Amniotic stem cell (primary cell): ENCODE measurements around the gene SPATA25.
A peak's percentile ranks its signal among the peaks of the same experiment; 100 is the strongest.
"Not testable (repeated sequence)": the region's sequence is repeated elsewhere in the genome, so short reads cannot be mapped to it uniquely, and the experiment has no call there.

Source experiments
- DNase-seq: peaks from one replicate; lab custom pipeline; 2025; lab: John Stamatoyannopoulos, UW

The SPATA25 gene

GRCh38 chr20:45887346-45887715 lies at the start of gene SPATA25:
Gene SPATA25 (minus strand): TSS chr20:45887622. CDS start chr20:45887590, 32 bp downstream.
- no peak for DNase-seq

GRCh38 chr20:45935416-45936046 lies 48.1 kb upstream of the SPATA25 start:
- no peak for DNase-seq

DNA sequence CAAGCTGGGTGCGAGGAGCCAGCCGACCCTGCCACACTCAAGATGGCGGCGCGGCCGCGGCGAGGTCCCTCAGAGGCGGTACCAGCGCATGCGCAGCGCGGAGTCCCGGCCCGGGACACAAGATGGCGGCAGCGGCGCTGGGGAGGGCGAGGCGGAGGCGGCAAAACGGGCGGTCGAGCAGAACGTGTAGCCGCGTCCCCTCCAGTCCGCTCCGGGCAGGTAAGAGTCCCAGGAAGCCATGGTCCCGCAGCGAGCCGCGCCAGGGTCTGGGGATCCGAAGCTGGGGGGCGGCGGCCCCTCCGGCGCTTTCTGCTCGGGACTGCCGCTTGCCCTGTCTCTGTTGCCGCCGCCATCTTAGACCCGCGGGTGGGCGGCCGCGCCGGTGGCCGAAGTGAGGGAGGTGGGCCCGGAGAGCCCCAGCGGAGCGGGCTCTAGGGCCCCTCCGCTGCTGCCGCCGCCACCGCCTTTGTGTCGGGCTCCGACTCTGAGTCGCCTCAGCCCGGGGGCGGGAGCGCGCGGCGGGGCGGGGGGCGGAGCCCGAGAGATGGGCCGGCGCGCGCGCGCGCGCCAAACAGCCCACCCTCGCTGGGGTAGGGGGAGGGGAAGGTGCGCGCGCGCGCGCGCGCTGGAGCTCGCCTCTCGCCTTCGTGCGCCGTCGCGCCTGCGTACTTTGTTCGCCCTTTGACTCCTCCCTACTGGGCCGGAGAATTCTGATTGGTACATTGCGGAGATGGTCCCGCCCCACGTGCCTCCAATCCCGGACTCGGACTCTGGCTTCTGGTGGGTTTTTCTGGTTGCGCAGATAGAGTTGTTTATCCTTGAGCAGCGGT lies 47.4 kb upstream of the SPATA25 start, which contains the start of gene PCIF1:
TSS of gene PCIF1 (plus strand) at position 98 of the 830 bp plus-strand sequence. CDS start 4,317 bp downstream, outside the sequence.
- DNase-seq, result peak; percentile 98

- no peak for DNase-seq
These were observed 46.7 kb upstream of the SPATA25 start for GRCh38 chr20:45934046-45934585.

DNA sequence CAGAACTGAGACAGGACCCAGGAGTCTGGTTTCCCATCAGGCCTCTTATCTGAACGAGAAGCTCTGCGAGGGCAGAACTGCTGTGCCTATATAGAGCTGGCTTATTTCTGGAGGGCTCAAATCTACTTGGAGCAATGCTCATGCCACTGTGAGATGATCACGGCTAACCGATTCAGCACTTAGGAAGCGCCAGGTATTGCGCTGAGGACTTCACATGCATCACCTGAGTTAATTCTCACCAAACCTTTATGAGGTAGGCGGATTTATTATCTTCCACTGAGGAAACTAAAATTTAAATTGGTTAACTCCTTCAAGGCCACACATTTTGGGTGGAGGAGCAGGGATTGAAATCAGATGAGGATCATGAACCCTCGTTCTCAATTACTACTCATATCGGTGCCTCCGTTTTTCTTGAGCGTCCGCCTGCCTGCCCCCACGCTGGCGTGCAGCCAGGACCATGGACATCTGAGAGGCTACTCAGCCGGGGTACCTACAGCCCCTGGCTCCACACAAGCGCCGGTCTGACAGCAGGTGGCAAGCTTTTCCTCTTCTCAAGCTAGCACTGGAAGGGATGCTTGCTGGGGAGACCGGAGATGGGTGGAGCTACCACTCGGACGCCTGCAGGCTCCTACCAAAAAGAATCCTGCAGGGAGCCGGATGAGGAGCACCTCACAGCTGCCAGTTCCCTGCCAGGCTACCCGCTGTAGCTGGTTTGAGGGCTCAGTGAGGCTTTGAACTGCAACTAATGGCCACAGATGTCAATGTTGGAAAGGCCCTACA lies 46.0 kb upstream of the SPATA25 start:
- no peak for DNase-seq

- not testable (repeated sequence) for DNase-seq
These were observed 44.3 kb upstream of the SPATA25 start for GRCh38 chr20:45931680-45932079.

DNA sequence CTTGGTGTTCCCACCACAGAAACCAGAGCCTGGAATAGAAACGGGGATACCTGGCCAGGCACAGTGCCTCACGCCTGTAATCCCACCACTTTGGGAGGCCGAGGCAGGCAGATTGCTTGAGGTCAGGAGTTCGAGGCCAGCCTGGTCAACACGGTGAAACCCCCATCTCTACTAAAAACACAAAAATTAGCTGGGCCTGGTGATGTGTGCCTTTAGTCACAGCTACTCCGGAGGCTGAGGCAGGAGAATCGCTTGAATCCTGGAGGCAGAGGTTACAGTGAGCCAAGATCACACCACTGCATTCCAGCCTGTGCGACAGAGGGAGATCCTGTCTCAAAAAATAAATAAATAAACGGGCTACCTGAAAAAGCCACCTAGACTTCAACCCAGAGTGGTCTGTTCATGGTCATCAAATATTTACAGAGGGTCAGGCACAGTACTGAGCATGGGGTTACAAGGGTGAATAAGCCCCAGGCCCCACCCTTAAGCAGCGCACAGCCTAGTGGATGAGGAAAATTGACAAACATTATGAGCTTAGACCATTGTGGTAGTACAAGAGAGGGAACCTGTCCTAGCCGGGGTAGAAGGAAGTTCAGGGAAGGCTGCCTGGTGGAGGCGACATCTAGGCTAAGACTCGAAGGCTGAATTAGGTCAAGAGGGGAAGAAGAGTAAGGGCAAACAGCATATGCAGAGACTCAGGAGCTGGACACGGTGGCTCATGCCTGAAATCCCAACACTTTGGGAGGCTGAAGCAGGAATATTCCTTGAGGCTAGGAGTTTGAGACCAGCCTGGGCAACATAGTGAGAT lies 39.9 kb upstream of the SPATA25 start:
- no peak for DNase-seq

GRCh38 chr20:45926731-45927070 lies 39.3 kb upstream of the SPATA25 start:
- DNase-seq, result no peak

DNA sequence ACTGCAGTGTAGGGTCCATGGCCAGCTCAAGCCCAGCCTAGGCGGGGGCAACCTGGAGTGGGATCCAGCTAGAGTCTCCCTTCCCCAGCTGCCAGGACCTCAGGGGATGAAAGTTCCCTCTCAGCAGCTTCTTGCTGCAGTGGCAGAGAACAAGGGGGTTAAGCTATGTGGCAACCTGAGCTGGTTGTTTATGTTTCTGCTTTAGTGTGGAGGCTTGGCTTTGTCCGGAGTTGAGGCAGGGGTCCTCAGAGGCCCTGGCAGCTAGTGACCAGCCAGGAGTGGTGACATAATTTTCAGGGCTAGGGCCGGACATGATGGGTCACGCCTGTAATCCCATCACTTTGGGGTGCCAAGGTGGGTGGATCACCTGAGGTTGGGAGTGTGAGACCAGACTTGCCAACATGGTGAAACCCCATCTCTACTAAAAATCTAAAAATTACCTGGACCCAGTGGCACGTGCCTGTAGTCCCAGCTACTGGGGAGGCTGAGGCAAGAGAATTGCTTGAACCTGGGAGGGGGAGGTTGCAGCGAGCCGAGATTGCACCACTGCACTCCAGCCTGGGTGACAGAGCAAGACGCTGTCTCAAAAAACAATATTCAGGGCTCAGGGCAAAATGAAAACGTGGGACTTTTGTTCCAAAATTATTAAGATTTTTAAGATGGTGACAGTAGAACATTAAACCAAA lies 38.5 kb upstream of the SPATA25 start:
- no peak for DNase-seq

DNA sequence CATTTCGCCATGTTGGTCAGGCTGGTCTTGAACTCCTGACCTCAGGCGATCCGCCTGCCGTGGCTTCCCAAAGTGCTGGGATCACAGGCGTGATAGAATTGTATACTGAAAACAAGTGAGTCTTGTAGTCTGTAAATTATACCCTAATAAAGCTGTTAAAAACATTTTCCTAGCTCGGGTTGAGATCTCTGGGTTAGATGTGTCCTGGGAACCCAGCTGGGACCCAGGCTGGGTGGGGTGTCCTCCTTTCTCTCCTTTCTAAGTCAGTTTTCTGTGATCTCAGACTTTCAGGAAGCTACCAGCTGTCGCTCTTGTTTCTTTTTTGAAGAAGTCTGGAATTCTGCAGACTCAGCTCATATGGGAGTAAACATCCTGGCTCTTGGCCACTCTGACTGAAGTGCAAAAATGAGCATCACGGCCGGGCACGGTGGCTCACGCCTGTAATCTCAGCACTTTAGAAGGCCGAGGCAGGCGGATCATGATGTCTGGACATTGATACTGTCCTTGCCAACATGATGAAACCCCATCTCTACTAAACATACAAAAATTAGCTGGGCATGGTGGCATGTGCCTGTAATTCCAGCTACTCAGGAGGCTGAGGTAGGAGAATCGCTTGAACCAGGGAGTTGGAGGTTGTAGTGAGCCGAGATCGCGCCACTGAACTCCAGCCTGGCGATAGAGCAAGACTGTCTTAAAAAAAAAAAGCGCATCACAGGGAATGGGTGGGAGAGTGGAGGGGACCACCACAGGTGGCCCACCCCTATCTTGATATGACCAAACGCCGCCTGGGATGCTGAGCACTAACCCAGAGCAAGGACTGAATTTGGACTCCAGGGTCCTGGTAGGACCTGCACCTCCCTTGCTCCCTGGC lies 37.2 kb upstream of the SPATA25 start:
- DNase-seq, result no peak

GRCh38 chr20:45921337-45922189 lies 34.1 kb upstream of the SPATA25 start:
- no peak for DNase-seq

DNA sequence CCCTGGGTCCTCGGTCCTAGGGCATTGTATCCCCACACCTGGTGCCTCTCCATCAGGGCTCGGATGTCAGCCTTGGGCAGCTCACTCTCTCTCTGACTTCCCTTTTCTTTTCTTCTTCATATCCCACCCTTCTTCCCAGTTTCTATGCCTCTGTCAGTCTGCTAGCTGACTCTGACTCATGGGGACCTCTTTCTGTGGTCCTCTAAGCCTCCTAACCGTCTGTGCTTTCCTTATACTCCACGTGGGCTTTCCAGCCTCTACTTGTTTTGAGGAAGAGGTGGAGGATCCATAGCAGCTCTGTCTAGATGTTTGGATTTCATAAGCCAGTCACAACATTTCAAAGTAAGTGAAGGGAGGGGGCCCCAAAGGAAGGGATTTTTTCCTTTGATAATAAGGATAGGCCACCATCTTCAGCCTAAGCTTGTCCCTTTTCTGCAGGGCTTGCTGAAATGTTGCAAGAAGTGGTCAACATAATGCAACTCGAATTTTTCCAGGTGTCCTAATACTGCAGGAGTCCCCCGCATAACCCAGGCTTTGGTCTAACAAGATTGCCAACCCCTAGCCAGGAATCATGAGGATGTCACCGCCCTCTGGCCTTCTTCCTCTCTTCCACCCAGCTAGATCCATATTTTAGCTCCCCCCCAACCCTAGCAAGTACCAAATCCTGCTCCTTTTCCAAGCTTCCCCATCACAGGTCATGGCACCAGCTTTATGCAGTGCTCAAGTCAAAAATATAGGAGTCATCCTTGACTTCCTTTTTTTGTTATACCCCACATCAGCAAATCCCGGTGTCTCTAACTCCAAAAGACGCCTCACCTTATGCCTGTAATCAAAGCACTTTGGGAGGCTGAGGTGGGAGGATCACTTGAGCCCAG lies 33.3 kb upstream of the SPATA25 start:
- no peak for DNase-seq

GRCh38 chr20:45919542-45920399 lies 32.3 kb upstream of the SPATA25 start:
- no peak for DNase-seq

DNA sequence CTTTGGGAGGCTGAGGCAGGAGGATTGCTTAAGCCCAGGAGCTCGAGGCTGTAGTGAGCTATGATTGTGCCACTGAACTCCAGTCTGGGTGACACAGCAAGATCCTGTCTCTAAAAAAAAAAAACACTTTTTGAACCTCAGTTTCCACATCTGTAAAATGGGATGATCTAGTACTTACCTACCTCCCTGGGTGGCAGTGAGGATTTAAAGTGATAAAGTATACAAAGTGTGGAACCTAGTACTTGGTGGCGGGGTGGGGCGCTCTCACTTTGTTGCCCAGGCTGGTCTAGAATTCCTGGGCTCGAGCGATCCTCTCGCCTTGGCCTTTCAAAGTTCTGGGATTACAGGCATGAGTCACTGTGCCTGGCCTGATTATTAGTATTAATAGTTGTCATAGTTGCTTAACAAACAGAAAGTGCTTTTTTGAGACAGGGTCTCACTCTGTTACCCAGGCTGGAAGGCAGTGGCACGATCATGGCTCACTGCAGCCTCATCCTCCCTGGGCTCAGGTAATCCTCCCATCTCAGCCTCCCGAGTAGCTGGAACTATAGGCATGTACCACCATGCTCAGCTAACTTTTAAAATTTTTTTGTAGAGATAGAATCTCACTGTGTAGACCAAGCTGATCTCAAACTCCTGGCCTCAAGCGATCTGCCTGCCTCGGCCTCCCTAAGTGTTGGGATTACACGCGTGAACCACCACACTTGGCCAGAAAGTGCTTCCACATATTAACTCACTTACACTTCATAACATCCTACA lies 31.5 kb upstream of the SPATA25 start:
- no peak for DNase-seq

GRCh38 chr20:45918182-45918737 lies 30.8 kb upstream of the SPATA25 start:
- DNase-seq, result no peak

DNA sequence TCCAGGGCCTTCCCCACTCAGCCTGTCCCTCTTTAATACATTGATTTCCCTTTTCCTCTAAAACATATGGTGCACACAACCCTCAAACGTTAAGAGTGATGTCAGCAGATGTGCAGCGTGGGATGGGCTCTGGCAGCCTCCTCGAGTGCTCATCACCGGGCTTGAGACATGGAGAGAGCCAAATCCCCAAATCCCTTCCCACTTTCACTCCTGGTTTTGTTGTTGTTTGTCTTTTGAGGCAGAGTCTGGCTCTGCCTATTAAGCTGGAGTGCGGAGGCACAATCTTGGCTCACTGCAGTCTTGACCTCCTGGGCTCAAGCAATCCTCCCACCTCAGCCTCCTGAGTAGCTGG lies 30.3 kb upstream of the SPATA25 start:
- DNase-seq, result no peak
